ENCODE results near the gene ETV6. TPM values are rescaled to one million over a fixed set of nuclear protein-coding genes. Genes with fewer than 3 reads are reported as not detected.

ETV6 gene
- polyA plus RNA-seq, 3 donors, result 6.8 to 45.1 (median 11.7) TPM

GRCh38 chr12:11668611-11669010 is 19.1 kb downstream of the ETV6 start:
- peak overlapping the region in 1 of 3 experiments; percentile 19 for H3K4me3 ChIP-seq (replicated peaks in 1 of 3; ENCODE audit: low read depth in 2 of 3, low read length in 3 of 3)
- peak overlapping the region in 1 of 2 donors; percentile 14 for H3K27ac ChIP-seq (ENCODE audit: low read depth in 1 of 2, low read length in 2 of 2)
- WGBS (ENCODE audit: insufficient coverage), result 6% methylated on average over 4 of the region's 6 CpGs
- peak overlapping the region; percentile 29 for H3K4me2 ChIP-seq (replicated peaks; ENCODE audit: extremely low read depth, low read length, poor library complexity, severe bottlenecking)
- no peaks in the 10 kb centered on the region for H3K27me3 ChIP-seq (ENCODE audit: control insufficient read depth in 2 of 2, insufficient read depth in 2 of 2, low read length in 2 of 2)
- Mint-ChIP-seq H3K4me3 (peak overlapping the region in 1 of 2 donors; percentile 56), H3K4me1 (peaks cover 91% of the 10 kb centered on the region), H3K9me3 (no peaks in the 10 kb centered on the region), H3K36me3 (peaks cover 14 to 23% of the 10 kb centered on the region in 2 donors), H3K27ac (peak overlapping the region in 6 of 7 donors; percentile 0 to 76 (median 60)), H3K27me3 (ENCODE audit: low read depth in 3 of 3) (no peaks in the 10 kb centered on the region)
- peaks cover 76 to 91% of the 10 kb centered on the region in 2 donors for H3K4me1 ChIP-seq (ENCODE audit: control insufficient read depth in 1 of 2, insufficient read depth in 2 of 2, low read length in 2 of 2)
- no peak for TF ChIP-seq CTCF (IDR thresholded peaks at IDR 0.05)
- H3K79me2 ChIP-seq (ENCODE audit: insufficient read depth, low read length), result peaks cover 100% of the 10 kb centered on the region
- H2AFZ ChIP-seq (ENCODE audit: insufficient read depth, low read depth, low read length, poor library complexity, severe bottlenecking), result no peak overlapping the region
- peaks cover 98% of the 10 kb centered on the region for H4K20me1 ChIP-seq (ENCODE audit: insufficient read depth, low read length)
- intact Hi-C loops (cut with micrococcal nuclease), result no loop called here
- H3K9ac ChIP-seq (ENCODE audit: insufficient read depth, low read length, poor library complexity, severe bottlenecking), result no peak overlapping the region
- peaks cover 0 to 4% of the 10 kb centered on the region in 2 donors for H3K36me3 ChIP-seq (replicated peaks in 1 of 2; ENCODE audit: control insufficient read depth in 1 of 2, insufficient read depth in 2 of 2, low read length in 2 of 2)
- no peak for DNase-seq
- no peaks in the 10 kb centered on the region for H3K9me3 ChIP-seq (replicated peaks in 1 of 2; ENCODE audit: control insufficient read depth in 1 of 2, insufficient read depth in 1 of 2, low read length in 2 of 2)

DNA sequence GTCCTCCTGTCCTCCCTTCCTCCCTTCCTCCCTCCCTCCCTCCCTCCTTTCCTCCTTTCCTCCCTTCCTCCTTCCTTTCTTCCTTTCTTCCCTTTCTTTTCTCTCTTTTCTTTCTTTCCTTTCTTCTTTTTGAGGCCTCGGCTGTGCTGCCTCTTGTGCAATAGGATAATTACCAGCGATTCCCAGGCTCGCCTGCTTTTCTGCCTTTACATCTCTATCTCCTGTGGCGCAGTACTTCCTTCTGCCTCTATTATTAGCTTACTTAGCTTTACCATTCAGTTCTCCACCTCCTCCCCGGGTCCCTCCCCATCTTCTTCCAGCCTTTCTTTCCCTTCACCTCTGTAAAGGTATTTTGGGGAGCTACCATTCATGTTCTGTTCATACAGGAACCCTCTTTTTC is 19.9 kb downstream of the ETV6 start:
- intact Hi-C loops (cut with micrococcal nuclease), result no loop called here
- H3K9me3 ChIP-seq (replicated peaks in 1 of 2; ENCODE audit: control insufficient read depth in 1 of 2, insufficient read depth in 1 of 2, low read length in 2 of 2), result no peaks in the 10 kb centered on the region

More for the DNA sequence above, 19.9 kb downstream of the ETV6 start:
- Mint-ChIP-seq H3K27ac (peak overlapping the region; percentile 72 to 83 (median 77)), H3K9me3 (no peaks in the 10 kb centered on the region), H3K4me1 (peaks cover 93% of the 10 kb centered on the region), H3K36me3 (peaks cover 13 to 19% of the 10 kb centered on the region in 2 donors), H3K4me3 (peak overlapping the region in 1 of 2 donors; percentile 62), H3K27me3 (ENCODE audit: low read depth in 3 of 3) (no peaks in the 10 kb centered on the region)
- WGBS (ENCODE audit: insufficient coverage), result 0% methylated on average over 3 of the region's 5 CpGs
- peaks cover 0 to 4% of the 10 kb centered on the region in 2 donors for H3K36me3 ChIP-seq (replicated peaks in 1 of 2; ENCODE audit: control insufficient read depth in 1 of 2, insufficient read depth in 2 of 2, low read length in 2 of 2)
- DNase-seq, result peak in 1 of 3 donors; percentile 31
- peak overlapping the region in 1 of 3 experiments; percentile 19 for H3K4me3 ChIP-seq (replicated peaks in 1 of 3; ENCODE audit: low read depth in 2 of 3, low read length in 3 of 3)
- no peak overlapping the region for H2AFZ ChIP-seq (ENCODE audit: insufficient read depth, low read depth, low read length, poor library complexity, severe bottlenecking)
- peaks cover 100% of the 10 kb centered on the region for H3K79me2 ChIP-seq (ENCODE audit: insufficient read depth, low read length)
- H4K20me1 ChIP-seq (ENCODE audit: insufficient read depth, low read length), result peaks cover 98% of the 10 kb centered on the region
- peak overlapping the region; percentile 29 for H3K4me2 ChIP-seq (replicated peaks; ENCODE audit: extremely low read depth, low read length, poor library complexity, severe bottlenecking)
- no peak overlapping the region for H3K9ac ChIP-seq (ENCODE audit: insufficient read depth, low read length, poor library complexity, severe bottlenecking)
- TF ChIP-seq CTCF (IDR thresholded peaks at IDR 0.05), result no peak
- H3K4me1 ChIP-seq (ENCODE audit: control insufficient read depth in 1 of 2, insufficient read depth in 2 of 2, low read length in 2 of 2), result peaks cover 83 to 97% of the 10 kb centered on the region in 2 donors
- H3K27me3 ChIP-seq (ENCODE audit: control insufficient read depth in 2 of 2, insufficient read depth in 2 of 2, low read length in 2 of 2), result no peaks in the 10 kb centered on the region
- H3K27ac ChIP-seq (ENCODE audit: low read depth in 1 of 2, low read length in 2 of 2), result no peak overlapping the region

Data from CD14-positive monocyte (primary cell).